Measurements from ENCODE around the gene TXNDC5. TPM values are rescaled to one million over a fixed set of nuclear protein-coding genes. Genes with fewer than 3 reads are reported as not detected.

The TXNDC5 gene
- total and polyA plus RNA-seq, 9 of the 15 experiments (the other 6 are each of a cell fraction or from before 2014, with no cell fraction given) = 33.9 to 156 (median 137) TPM

DNA sequence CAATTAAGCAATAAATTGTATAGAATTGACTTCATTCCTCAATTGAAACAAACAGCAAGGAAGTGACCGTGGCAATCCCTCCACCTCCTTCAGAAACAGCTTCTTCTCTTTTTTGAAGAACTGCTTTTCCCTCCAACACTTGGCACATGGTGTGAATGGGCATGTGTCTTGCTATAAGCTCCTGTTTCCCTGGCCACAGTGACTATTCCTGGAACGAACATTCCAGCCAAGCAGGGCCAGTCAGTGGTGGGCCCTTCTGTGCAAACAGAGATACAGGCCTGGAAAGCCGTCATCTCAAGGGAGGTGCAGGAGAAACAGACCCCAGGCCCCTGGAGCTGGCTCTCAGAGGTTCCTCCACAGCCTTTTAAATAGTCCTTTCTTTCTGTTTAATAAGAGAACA, 6.9 kb downstream of the TXNDC5 start:
- no peak overlapping the region for H2AFZ ChIP-seq (ENCODE audit: low read depth, low read length)
- ChIA-PET POLR2A (interaction anchor here (1.0 to 1.9 kb wide), 3 partner anchors 9 to 196 kb away, joined by 3 to 7 read pairs (median 4); no protein-coding TSS in a partner anchor), CTCF (ENCODE audit: low intra/inter-chr PET ratio) (no interaction called here)
- in situ Hi-C loops (cut with MboI) = no loop called here
- peaks cover 17 to 42% of the 10 kb centered on the region in 2 experiments for H3K4me1 ChIP-seq (replicated peaks in 1 of 2; ENCODE audit: control insufficient read depth in 2 of 2, insufficient read depth in 2 of 2, low read length in 2 of 2)
- peaks cover 82% of the 10 kb centered on the region for H4K20me1 ChIP-seq (replicated peaks; ENCODE audit: control insufficient read depth, insufficient read depth, low read length)
- no peak for DNase-seq (ENCODE audit: extremely low read depth in 1 of 4, low spot score in 3 of 4)
- H3K27me3 ChIP-seq (ENCODE audit: control insufficient read depth in 2 of 2, insufficient read depth in 2 of 2, low read length in 2 of 2) = no peaks in the 10 kb centered on the region
- FAIRE-seq = no peak
- H3K9me3 ChIP-seq (replicated peaks; ENCODE audit: control insufficient read depth, insufficient read depth, low read depth, low read length) = no peaks in the 10 kb centered on the region
- no peak overlapping the region for H3K4me2 ChIP-seq (ENCODE audit: insufficient read depth, low read length)
- BruUV-seq (replicated peaks) = no TSS peak
- peaks cover 14% of the 10 kb centered on the region for H3K9me1 ChIP-seq (ENCODE audit: control insufficient read depth, insufficient read depth, low read length)
- H3K27ac ChIP-seq (ENCODE audit: extremely low read depth, low read depth, low read length) = no peak overlapping the region
- H3K4me3 ChIP-seq = no peak overlapping the region
- 97% methylated on average over 3 of the region's 3 CpGs for WGBS (ENCODE audit: insufficient coverage, low coverage, missing lambda C conversion rate)
- H3K79me2 ChIP-seq (ENCODE audit: control insufficient read depth, insufficient read depth, low read length) = peaks cover 40% of the 10 kb centered on the region
- H3K36me3 ChIP-seq (ENCODE audit: control insufficient read depth, insufficient read depth, low read length) = peaks cover 87% of the 10 kb centered on the region
- intact Hi-C loops (cut with micrococcal nuclease) = no loop called here
- TF ChIP-seq ZNF444 (CRISPR knock-in tag; IDR thresholded peaks at IDR 0.05) (no peak), ZNF133 (CRISPR knock-in tag; IDR thresholded peaks at IDR 0.05) (no peak), GABPB2 (CRISPR knock-in tag; conservative IDR thresholded peaks at IDR 0.05) (no peak), SETDB1 (IDR thresholded peaks at IDR 0.05; ENCODE audit: low read length) (no peak), ZKSCAN3 (CRISPR knock-in tag; IDR thresholded peaks at IDR 0.05) (no peak), TRIM24 (IDR thresholded peaks at IDR 0.05) (no peak), ZNF143 (CRISPR knock-in tag; IDR thresholded peaks at IDR 0.05) (no peak), TBL1XR1 (IDR thresholded peaks at IDR 0.05; ENCODE audit: low read length in 2 of 2) (no peak), MYNN (IDR thresholded peaks at IDR 0.05) (no peak), MYNN (CRISPR knock-in tag; IDR thresholded peaks at IDR 0.05) (no peak), JUND (IDR thresholded peaks at IDR 0.05; ENCODE audit: borderline replicate concordance, low read depth, low read length) (no peak), JUND (tag; IDR thresholded peaks at IDR 0.05; ENCODE audit: borderline replicate concordance, low read depth, low read length) (no peak), PHTF2 (CRISPR knock-in tag; IDR thresholded peaks at IDR 0.05) (no peak), RCOR1 (IDR thresholded peaks at IDR 0.05; ENCODE audit: borderline replicate concordance in 1 of 2, low read depth in 2 of 2, low read length in 2 of 2) (no peak)
- TF ChIP-seq, protein P1, sequence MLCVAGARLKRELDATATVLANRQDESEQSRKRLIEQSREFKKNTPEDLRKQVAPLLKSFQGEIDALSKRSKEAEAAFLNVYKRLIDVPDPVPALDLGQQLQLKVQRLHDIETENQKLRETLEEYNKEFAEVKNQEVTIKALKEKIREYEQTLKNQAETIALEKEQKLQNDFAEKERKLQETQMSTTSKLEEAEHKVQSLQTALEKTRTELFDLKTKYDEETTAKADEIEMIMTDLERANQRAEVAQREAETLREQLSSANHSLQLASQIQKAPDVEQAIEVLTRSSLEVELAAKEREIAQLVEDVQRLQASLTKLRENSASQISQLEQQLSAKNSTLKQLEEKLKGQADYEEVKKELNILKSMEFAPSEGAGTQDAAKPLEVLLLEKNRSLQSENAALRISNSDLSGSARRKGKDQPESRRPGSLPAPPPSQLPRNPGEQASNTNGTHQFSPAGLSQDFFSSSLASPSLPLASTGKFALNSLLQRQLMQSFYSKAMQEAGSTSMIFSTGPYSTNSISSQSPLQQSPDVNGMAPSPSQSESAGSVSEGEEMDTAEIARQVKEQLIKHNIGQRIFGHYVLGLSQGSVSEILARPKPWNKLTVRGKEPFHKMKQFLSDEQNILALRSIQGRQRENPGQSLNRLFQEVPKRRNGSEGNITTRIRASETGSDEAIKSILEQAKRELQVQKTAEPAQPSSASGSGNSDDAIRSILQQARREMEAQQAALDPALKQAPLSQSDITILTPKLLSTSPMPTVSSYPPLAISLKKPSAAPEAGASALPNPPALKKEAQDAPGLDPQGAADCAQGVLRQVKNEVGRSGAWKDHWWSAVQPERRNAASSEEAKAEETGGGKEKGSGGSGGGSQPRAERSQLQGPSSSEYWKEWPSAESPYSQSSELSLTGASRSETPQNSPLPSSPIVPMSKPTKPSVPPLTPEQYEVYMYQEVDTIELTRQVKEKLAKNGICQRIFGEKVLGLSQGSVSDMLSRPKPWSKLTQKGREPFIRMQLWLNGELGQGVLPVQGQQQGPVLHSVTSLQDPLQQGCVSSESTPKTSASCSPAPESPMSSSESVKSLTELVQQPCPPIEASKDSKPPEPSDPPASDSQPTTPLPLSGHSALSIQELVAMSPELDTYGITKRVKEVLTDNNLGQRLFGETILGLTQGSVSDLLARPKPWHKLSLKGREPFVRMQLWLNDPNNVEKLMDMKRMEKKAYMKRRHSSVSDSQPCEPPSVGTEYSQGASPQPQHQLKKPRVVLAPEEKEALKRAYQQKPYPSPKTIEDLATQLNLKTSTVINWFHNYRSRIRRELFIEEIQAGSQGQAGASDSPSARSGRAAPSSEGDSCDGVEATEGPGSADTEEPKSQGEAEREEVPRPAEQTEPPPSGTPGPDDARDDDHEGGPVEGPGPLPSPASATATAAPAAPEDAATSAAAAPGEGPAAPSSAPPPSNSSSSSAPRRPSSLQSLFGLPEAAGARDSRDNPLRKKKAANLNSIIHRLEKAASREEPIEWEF (CRISPR knock-in tag; IDR thresholded peaks at IDR 0.05) = no peak
- no peak for ATAC-seq
- H3K9ac ChIP-seq (ENCODE audit: insufficient read depth in 1 of 2, low read depth in 2 of 2, low read length in 2 of 2) = no peak overlapping the region; a peak in 1 of 4 replicates
